ENCODE measurements around the gene GAB2. TPM values are rescaled to one million over a fixed set of nuclear protein-coding genes. Genes with fewer than 3 reads are reported as not detected.

GAB2 gene
- total RNA-seq, 2 experiments from 2014 or later, result 1.2 to 1.3 TPM

DNA sequence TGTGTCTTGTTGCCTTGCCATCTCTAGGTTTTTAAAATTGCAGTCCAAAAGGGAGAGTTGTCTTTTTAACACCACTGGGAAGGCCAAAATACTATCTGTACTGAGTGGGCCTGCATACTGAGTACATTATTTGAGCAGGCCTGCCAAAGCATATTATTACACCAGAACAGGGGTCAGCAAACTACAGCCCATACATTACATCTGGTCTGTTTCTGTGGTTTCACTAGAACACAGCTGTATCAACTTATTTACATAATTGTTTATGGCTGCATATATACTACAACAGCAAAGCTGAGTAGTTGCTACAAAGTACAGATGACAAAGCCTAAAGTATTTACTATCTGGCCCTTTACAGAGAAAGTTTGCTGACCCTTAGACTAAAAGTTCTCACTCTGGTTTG is 154.9 kb downstream of the GAB2 start:
- Histone ChIP-seq H3K4me2 (ENCODE audit: low read length) (no peak overlapping the region), H4K20me1 (ENCODE audit: insufficient read depth, low read length) (no peaks in the 10 kb centered on the region), H3K9me3 (ENCODE audit: low read length) (no peaks in the 10 kb centered on the region), H3K36me3 (ENCODE audit: insufficient read depth, low read length) (no peaks in the 10 kb centered on the region), H3K27ac (ENCODE audit: low read depth, low read length, poor library complexity, severe bottlenecking) (no peak overlapping the region), H3K9me2 (ENCODE audit: insufficient read depth, low read length) (no peaks in the 10 kb centered on the region), H3K4me3 (ENCODE audit: low read depth, low read length, poor library complexity, severe bottlenecking) (no peak overlapping the region), H3K79me2 (ENCODE audit: insufficient read depth, low read depth, low read length) (no peaks in the 10 kb centered on the region), H2AFZ (ENCODE audit: low read length) (no peak overlapping the region), H3K4me1 (ENCODE audit: insufficient read depth, low read length, poor library complexity, severe bottlenecking) (no peaks in the 10 kb centered on the region)
- ChIA-PET CTCF (ENCODE audit: unreplicated experiment) (no interaction called here), POLR2A (interaction anchor here (0.7 to 2.0 kb wide), 4 partner anchors 8 to 23 kb away, joined by 3 to 5 read pairs (median 3); no protein-coding TSS in a partner anchor)
- TF ChIP-seq, protein P1, sequence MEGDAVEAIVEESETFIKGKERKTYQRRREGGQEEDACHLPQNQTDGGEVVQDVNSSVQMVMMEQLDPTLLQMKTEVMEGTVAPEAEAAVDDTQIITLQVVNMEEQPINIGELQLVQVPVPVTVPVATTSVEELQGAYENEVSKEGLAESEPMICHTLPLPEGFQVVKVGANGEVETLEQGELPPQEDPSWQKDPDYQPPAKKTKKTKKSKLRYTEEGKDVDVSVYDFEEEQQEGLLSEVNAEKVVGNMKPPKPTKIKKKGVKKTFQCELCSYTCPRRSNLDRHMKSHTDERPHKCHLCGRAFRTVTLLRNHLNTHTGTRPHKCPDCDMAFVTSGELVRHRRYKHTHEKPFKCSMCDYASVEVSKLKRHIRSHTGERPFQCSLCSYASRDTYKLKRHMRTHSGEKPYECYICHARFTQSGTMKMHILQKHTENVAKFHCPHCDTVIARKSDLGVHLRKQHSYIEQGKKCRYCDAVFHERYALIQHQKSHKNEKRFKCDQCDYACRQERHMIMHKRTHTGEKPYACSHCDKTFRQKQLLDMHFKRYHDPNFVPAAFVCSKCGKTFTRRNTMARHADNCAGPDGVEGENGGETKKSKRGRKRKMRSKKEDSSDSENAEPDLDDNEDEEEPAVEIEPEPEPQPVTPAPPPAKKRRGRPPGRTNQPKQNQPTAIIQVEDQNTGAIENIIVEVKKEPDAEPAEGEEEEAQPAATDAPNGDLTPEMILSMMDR (conservative IDR thresholded peaks at IDR 0.05; ENCODE audit: low read length), result no peak
- TF ChIP-seq EZH2phosphoT487 (IDR thresholded peaks at IDR 0.05; ENCODE audit: borderline replicate concordance, low read depth, low read length), result no peak
- intact Hi-C loops (cut with micrococcal nuclease; ENCODE audit: unreplicated experiment), result no loop called here
- DNase-seq (ENCODE audit: low spot score), result no peak
- BruUV-seq (replicated peaks), result no TSS peak

DNA sequence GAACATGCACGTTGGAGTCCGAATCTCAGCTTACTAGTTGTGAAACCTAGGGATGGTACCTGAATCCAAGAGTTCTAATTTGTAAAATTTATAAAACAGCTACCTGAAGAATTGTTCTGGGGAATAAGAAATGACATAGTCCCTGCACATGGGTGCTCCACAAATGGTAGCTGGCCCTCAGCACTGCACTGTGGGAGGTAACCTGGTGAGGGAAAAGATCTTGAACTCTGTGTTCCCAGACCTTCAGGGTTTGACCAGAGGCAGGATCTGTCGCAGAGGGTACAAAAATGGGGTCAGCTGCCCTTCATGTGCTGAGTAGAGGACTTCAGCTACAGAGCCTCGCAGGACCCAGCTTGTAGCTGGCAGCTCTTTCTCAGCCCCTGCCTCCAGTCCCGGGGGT is 155.4 kb downstream of the GAB2 start:
- Histone ChIP-seq H2AFZ (ENCODE audit: low read length) (no peak overlapping the region), H3K36me3 (ENCODE audit: insufficient read depth, low read length) (no peaks in the 10 kb centered on the region), H3K79me2 (ENCODE audit: insufficient read depth, low read depth, low read length) (no peaks in the 10 kb centered on the region), H3K4me1 (ENCODE audit: insufficient read depth, low read length, poor library complexity, severe bottlenecking) (no peaks in the 10 kb centered on the region), H3K4me2 (ENCODE audit: low read length) (no peak overlapping the region), H3K9me2 (ENCODE audit: insufficient read depth, low read length) (no peaks in the 10 kb centered on the region), H3K9me3 (ENCODE audit: low read length) (no peaks in the 10 kb centered on the region), H3K4me3 (ENCODE audit: low read depth, low read length, poor library complexity, severe bottlenecking) (no peak overlapping the region), H3K27ac (ENCODE audit: low read depth, low read length, poor library complexity, severe bottlenecking) (no peak overlapping the region), H4K20me1 (ENCODE audit: insufficient read depth, low read length) (no peaks in the 10 kb centered on the region)
- no TSS peak for BruUV-seq (replicated peaks)
- ChIA-PET CTCF (ENCODE audit: unreplicated experiment) (no interaction called here), POLR2A (interaction anchor here (0.5 to 2.0 kb wide), 7 partner anchors 9 to 247 kb away, joined by 3 to 5 read pairs (median 3); no protein-coding TSS in a partner anchor)
- DNase-seq (ENCODE audit: low spot score), result no peak
- intact Hi-C loops (cut with micrococcal nuclease; ENCODE audit: unreplicated experiment), result no loop called here
- TF ChIP-seq, protein P1 (conservative IDR thresholded peaks at IDR 0.05; ENCODE audit: low read length), result no peak
- no peak for TF ChIP-seq EZH2phosphoT487 (IDR thresholded peaks at IDR 0.05; ENCODE audit: borderline replicate concordance, low read depth, low read length)

DNA sequence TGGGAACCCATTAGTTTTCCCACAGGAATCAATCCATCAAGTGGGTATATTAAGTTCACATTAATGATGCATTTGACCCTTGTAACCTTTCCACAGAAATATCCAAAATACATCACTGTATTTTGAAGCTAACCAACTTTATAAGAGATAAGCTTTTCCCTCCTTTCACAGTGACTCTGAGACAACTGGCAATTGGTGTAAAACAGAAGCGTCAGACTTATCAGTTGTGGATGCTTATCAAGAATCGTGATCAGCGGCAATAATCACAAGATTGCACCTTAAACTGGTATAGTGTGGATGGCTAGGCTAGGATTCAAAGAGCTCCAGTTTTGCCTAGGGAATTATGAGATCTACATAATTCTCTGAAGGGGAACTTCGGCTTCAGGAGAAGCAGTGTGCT is 155.8 kb downstream of the GAB2 start:
- H3K27ac ChIP-seq (ENCODE audit: low read depth, low read length, poor library complexity, severe bottlenecking), result no peak overlapping the region
- ChIA-PET POLR2A (interaction anchor here (0.5 to 2.0 kb wide), 6 partner anchors 9 to 248 kb away, joined by 3 to 5 read pairs (median 3); no protein-coding TSS in a partner anchor), CTCF (ENCODE audit: unreplicated experiment) (no interaction called here)
- H2AFZ ChIP-seq (ENCODE audit: low read length), result no peak overlapping the region
- H3K4me3 ChIP-seq (ENCODE audit: low read depth, low read length, poor library complexity, severe bottlenecking), result no peak overlapping the region
- intact Hi-C loops (cut with micrococcal nuclease; ENCODE audit: unreplicated experiment), result no loop called here
- H3K9me3 ChIP-seq (ENCODE audit: low read length), result no peaks in the 10 kb centered on the region
- no peaks in the 10 kb centered on the region for H3K9me2 ChIP-seq (ENCODE audit: insufficient read depth, low read length)
- no peaks in the 10 kb centered on the region for H3K4me1 ChIP-seq (ENCODE audit: insufficient read depth, low read length, poor library complexity, severe bottlenecking)
- no TSS peak for BruUV-seq (replicated peaks)
- no peak for DNase-seq (ENCODE audit: low spot score)
- TF ChIP-seq, protein P1 (conservative IDR thresholded peaks at IDR 0.05; ENCODE audit: low read length), result no peak
- no peak for TF ChIP-seq EZH2phosphoT487 (IDR thresholded peaks at IDR 0.05; ENCODE audit: borderline replicate concordance, low read depth, low read length)
- no peaks in the 10 kb centered on the region for H3K79me2 ChIP-seq (ENCODE audit: insufficient read depth, low read depth, low read length)
- H3K36me3 ChIP-seq (ENCODE audit: insufficient read depth, low read length), result no peaks in the 10 kb centered on the region
- no peaks in the 10 kb centered on the region for H4K20me1 ChIP-seq (ENCODE audit: insufficient read depth, low read length)
- H3K4me2 ChIP-seq (ENCODE audit: low read length), result no peak overlapping the region
